Measurements from ENCODE around the gene PLXNA4. TPM values are rescaled to one million over a fixed set of nuclear protein-coding genes. Genes with fewer than 3 reads are reported as not detected.

Gene PLXNA4
- total RNA-seq, 1 experiment from 2014 or later = not detected

GRCh38 chr7:132296820-132297219 is 279.4 kb downstream of the PLXNA4 start:
- Histone ChIP-seq H3K36me3 (ENCODE audit: control insufficient read depth in 1 of 2, insufficient read depth in 2 of 2, low read length in 2 of 2) (no peaks in the 10 kb centered on the region), H3K79me2 (ENCODE audit: insufficient read depth, low read length) (no peaks in the 10 kb centered on the region), H3K9me2 (ENCODE audit: insufficient read depth) (no peaks in the 10 kb centered on the region), H3K4me2 (ENCODE audit: low read length) (no peak overlapping the region), H2AFZ (ENCODE audit: low read depth, low read length, poor library complexity, severe bottlenecking) (no peak overlapping the region), H4K20me1 (ENCODE audit: insufficient read depth) (no peaks in the 10 kb centered on the region), H3K4me3 (replicated peaks in 1 of 2; ENCODE audit: low read depth in 1 of 2, low read length in 2 of 2) (no peak overlapping the region), H3K27me3 (ENCODE audit: insufficient read depth, low read length) (peaks cover 36% of the 10 kb centered on the region), H3K27ac (ENCODE audit: low read depth, low read length) (no peak overlapping the region), H3K4me1 (ENCODE audit: control insufficient read depth in 1 of 2, insufficient read depth in 2 of 2, low read length in 2 of 2) (no peaks in the 10 kb centered on the region), H3K9me3 (ENCODE audit: control insufficient read depth in 1 of 2, insufficient read depth in 1 of 2, low read depth in 1 of 2, low read length in 2 of 2) (no peaks in the 10 kb centered on the region), H3K9ac (ENCODE audit: low read length) (no peak overlapping the region)
- ChIA-PET CTCF (no interaction called here), POLR2A (no interaction called here), RAD21 (ENCODE audit: low non-redundant PET in 1 of 2, low total read pairs in 2 of 2, uncharacterized antibody in 2 of 2, unreplicated experiment in 2 of 2) (no interaction called here)
- DNase-seq (ENCODE audit: low read depth, low spot score) (no peak), ATAC-seq (no peak)
- intact Hi-C loops (cut with micrococcal nuclease) = no loop called here
- no TSS peak for BruUV-seq (replicated peaks)
- TF ChIP-seq POLR2A (IDR thresholded peaks at IDR 0.05; ENCODE audit: borderline replicate concordance, extremely low read depth, insufficient read depth, insufficient read length) (no peak), ZNF274 (IDR thresholded peaks at IDR 0.05; ENCODE audit: low read depth, low read length) (no peak), EGR1 (IDR thresholded peaks at IDR 0.05; ENCODE audit: low read depth) (no peak), MAX (IDR thresholded peaks at IDR 0.05) (no peak), ZFX (IDR thresholded peaks at IDR 0.05) (no peak), CTCF (IDR thresholded peaks at IDR 0.05 in 2 of 3, conservative IDR thresholded peaks at IDR 0.05 in 1 of 3; ENCODE audit: borderline replicate concordance in 1 of 3, insufficient read depth in 1 of 3, low read depth in 2 of 3, low read length in 2 of 3) (no peak), ZBTB33 (IDR thresholded peaks at IDR 0.05; ENCODE audit: extremely low read depth, insufficient replicate concordance, low read length) (no peak), SP1 (IDR thresholded peaks at IDR 0.05; ENCODE audit: low read depth) (no peak), SIN3A (IDR thresholded peaks at IDR 0.05; ENCODE audit: low read depth) (no peak), CBX3 (IDR thresholded peaks at IDR 0.05; ENCODE audit: low read depth) (no peak), REST (IDR thresholded peaks at IDR 0.05; ENCODE audit: low read depth) (no peak)
